GM12801 (cell line): Measurements from ENCODE around the gene EPN3.

ENCODE experiments used
- TF ChIP-seq, protein P1 (sequence below): IDR thresholded peaks from one replicate; pipeline ENCODE4 v1.5.1; 2011; ENCODE audit warnings: control low read depth; ENCODE audit not compliant: insufficient read length; ENCODE audit errors: extremely low read depth

Gene EPN3

GRCh38 chr17:50537721-50538548 lies 5.4 kb downstream of the EPN3 start:
- TF ChIP-seq, protein P1, sequence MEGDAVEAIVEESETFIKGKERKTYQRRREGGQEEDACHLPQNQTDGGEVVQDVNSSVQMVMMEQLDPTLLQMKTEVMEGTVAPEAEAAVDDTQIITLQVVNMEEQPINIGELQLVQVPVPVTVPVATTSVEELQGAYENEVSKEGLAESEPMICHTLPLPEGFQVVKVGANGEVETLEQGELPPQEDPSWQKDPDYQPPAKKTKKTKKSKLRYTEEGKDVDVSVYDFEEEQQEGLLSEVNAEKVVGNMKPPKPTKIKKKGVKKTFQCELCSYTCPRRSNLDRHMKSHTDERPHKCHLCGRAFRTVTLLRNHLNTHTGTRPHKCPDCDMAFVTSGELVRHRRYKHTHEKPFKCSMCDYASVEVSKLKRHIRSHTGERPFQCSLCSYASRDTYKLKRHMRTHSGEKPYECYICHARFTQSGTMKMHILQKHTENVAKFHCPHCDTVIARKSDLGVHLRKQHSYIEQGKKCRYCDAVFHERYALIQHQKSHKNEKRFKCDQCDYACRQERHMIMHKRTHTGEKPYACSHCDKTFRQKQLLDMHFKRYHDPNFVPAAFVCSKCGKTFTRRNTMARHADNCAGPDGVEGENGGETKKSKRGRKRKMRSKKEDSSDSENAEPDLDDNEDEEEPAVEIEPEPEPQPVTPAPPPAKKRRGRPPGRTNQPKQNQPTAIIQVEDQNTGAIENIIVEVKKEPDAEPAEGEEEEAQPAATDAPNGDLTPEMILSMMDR: no peak

DNA sequence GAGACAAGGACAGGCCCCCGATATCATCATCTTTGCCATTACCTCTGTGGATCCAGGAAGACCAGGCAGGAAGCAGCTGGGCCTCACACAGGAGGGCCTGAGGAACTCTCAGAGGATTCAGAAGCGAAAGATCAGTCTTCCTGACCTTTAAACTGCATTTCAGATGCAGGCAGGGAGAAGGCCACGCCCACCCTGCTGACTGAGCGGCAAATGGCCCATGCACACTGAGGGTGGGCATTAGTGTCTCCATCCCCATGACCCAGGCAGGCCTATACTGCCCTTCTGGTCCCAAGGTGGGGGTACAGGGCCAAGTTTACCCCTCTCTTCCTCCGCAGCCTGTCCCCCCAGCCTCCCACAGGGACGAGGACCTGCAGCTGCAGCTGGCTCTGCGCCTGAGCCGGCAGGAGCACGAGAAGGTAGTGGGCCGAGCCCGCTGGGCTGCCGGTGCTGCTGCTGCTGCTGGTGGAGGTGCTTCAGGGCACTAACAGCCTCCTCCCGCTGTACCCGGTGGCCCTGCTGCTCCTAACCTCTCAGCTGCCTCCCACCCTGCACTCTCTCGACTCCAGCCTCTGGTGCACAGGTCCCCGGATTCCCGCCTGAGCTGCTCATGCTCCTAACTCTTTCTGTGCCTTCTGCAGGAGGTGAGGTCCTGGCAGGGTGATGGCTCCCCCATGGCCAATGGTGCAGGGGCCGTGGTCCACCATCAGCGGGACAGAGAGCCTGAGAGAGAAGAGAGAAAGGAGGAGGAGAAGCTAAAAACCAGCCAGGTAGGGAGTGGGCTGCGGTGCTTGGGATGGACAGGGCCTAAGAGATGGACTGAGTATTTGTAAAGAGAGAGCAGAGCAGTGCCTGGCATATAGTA lies 6.2 kb downstream of the EPN3 start:
- TF ChIP-seq, protein P1: no peak

GRCh38 chr17:50539762-50540559 lies 7.4 kb downstream of the EPN3 start:
- TF ChIP-seq, protein P1: no peak

DNA sequence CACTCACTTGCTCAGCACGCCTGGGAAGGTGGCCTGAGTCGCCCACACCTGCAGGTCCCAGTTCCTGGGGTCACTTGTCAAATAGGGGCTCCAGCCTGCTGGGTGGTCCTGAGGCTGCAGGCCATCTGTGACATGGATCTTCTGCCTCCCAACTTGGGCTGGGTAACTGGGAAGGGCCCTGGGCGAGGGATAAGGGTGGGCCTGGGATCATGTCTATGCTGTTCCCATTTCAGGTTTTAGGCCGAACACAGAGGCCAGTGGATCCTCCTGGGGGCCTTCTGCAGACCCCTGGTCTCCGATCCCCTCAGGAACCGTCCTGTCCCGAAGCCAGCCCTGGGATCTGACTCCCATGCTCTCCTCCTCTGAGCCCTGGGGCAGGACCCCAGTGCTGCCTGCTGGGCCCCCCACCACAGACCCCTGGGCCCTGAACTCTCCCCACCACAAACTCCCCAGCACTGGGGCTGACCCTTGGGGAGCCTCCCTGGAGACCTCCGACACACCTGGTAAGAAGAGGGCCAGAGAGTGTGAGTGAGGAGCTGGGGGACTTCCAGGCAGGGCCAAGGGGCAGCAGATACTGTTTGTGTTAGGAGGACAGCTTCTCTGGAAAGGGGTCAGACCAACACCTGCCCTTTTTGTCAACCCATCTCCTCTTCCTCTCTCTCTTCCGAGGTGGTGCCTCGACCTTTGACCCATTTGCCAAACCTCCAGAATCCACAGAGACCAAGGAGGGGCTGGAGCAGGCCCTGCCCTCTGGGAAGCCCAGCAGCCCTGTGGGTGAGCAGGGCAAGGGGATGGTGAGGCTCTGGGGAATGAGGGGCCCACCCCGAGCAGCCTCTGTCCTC lies 8.2 kb downstream of the EPN3 start:
- TF ChIP-seq, protein P1: no peak

DNA sequence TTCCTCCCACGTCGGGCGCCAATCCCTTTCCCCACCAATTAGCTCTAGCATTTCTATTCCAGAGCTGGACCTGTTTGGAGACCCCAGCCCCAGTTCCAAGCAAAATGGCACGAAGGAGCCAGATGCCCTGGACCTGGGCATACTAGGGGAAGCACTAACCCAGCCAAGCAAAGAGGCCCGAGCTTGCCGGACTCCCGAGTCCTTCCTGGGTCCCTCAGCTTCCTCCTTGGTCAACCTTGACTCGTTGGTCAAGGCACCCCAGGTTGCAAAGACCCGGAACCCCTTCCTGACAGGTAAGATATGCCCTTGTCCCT lies 8.8 kb downstream of the EPN3 start:
- TF ChIP-seq, protein P1: no peak

- TF ChIP-seq, protein P1: no peak
Observed at GRCh38 chr17:50541716-50542688, 9.5 kb downstream of the EPN3 start.
